Fibroblast of pulmonary artery (primary cell): ENCODE measurements around the gene ALPG.
"Not testable (repeated sequence)": the region's sequence is repeated elsewhere in the genome, so short reads cannot be mapped to it uniquely, and the experiment has no call there.

Experiments used
- DNase-seq: peaks from one replicate; pipeline ENCODE4 v3.0.0-alpha.2; 2010; ENCODE audit warnings: low read depth
- H3K4me3 ChIP-seq: replicated peaks from 2 replicates; pipeline ENCODE4 v1.5.1; 2011; ENCODE audit warnings: low read depth, mild to moderate bottlenecking, control low read depth, low read length, moderate library complexity
- TF ChIP-seq, protein P1 (sequence below): IDR thresholded peaks from 2 replicates; pipeline ENCODE4 v1.5.1; 2011; ENCODE audit warnings: mild to moderate bottlenecking, control low read depth, low read length, inconsistent platforms; ENCODE audit errors: missing control alignments

Gene ALPG

DNA sequence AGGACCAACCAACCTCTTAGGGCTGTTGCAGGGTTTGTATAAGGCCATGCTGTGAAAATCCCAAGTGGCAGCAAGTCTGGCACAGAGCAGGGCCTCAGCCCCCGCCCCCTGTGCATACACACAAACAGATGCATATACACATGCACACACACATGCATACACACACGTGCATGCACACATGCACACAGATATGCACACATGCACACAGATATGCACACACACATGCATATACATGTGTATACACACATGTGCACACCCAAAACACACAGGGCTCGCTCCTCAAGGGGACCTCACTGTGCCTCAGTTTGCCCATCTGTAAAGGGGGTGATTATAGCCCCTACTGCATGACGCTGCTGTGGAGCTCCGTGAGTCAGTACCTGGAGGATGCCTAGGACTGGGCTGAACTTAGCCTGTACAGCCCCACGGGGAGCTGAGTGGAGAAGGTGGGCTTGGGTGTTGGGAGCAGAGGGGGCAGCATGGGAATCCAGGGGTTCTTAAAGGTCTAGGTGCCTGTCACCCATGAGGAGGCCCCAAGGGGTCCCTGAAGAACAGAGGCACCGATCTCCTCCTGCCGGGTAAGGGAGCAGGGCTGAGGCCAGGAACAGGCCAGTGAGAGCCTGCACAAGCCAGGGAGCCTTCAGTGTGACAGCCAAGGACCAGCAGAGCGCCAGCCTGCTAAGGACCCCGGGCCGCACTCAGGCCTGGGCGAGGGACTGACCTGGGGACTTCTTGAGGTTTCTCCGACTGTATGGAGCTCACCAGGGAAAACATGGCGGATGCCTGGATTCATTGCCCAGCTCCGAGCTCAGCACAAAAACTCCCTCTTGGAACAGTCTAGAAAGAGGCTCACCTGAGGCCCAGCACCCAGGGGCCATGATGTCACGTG, 25.3 kb downstream of the ALPG start:
- no peak for DNase-seq
- TF ChIP-seq, protein P1, sequence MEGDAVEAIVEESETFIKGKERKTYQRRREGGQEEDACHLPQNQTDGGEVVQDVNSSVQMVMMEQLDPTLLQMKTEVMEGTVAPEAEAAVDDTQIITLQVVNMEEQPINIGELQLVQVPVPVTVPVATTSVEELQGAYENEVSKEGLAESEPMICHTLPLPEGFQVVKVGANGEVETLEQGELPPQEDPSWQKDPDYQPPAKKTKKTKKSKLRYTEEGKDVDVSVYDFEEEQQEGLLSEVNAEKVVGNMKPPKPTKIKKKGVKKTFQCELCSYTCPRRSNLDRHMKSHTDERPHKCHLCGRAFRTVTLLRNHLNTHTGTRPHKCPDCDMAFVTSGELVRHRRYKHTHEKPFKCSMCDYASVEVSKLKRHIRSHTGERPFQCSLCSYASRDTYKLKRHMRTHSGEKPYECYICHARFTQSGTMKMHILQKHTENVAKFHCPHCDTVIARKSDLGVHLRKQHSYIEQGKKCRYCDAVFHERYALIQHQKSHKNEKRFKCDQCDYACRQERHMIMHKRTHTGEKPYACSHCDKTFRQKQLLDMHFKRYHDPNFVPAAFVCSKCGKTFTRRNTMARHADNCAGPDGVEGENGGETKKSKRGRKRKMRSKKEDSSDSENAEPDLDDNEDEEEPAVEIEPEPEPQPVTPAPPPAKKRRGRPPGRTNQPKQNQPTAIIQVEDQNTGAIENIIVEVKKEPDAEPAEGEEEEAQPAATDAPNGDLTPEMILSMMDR, result no peak

DNA sequence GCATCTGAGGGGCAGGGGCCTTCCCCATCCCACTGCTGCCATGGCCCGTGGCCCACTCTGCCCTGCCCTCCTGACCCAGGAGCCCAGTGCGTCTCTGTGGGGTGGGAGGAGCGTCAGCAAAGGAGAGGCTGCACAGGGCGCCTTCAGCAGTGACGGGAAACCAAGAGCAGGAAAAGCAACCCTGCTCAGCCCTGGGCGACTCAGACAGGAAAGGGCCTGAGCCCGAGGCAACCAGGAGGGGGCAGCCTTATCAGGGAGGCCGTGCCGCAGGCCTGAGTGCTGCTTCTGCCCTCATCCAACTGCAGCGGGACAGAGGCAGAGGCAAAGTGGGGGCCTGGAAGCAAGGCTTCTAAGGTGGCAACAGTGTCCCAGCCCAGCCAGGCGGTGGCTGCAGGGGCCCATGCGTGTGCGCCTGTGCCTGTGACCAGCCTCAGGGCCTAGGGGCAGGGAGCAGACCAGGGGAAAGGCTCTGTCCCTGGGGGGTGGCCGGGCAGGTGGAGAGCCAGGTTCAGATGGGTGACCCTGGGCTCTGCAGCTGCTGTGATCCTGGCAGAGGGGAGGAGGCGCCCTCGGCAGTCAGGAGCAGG, 26.0 kb downstream of the ALPG start:
- no peak for DNase-seq
- TF ChIP-seq, protein P1, result no peak
- H3K4me3 ChIP-seq, result no peak overlapping the region

More for the DNA sequence above, 25.3 kb downstream of the ALPG start:
- no peak overlapping the region for H3K4me3 ChIP-seq

DNA sequence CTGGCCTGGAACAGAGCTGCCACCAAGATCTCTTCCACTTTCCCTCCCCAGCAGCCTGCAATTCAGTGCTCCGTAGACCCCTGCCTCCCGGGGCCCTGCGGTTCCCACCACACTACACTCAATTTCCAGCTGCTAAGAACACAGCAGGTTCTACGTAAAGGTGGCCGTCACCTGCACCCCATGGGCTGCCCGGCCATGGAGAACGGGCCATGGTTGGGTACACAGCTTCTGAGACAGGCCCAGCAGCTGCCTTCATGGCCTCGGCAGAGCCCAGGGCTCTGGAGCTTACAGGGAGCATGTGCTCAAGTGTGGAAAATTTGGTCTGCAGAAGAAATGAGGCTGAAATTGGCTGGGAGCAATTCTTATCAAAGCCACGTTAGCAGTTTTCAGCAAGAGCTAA, 27.0 kb downstream of the ALPG start:
- H3K4me3 ChIP-seq, DNase-seq: not testable (repeated sequence)

DNA sequence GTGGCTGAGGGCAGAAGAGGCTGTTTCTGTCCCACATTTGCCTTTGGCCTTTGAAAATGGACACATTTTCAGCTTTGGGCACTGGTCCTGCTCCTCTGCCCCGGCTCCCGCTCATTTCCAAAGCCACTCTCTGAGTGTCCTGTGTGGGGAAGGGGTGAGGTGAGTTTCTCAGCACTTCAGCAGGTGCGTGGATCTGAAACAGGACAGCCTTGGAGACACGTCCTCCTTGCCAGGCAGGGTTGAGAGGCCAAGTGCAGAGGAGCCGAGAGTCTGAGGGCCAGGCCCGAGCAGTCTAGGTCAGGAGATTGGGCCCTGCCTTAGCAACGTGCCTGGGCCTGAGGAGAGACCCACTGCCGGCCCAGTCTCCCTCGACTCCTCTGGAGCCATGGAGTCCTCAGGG, 27.4 kb downstream of the ALPG start:
- DNase-seq, result no peak
- TF ChIP-seq, protein P1, result no peak
- no peak overlapping the region for H3K4me3 ChIP-seq

DNA sequence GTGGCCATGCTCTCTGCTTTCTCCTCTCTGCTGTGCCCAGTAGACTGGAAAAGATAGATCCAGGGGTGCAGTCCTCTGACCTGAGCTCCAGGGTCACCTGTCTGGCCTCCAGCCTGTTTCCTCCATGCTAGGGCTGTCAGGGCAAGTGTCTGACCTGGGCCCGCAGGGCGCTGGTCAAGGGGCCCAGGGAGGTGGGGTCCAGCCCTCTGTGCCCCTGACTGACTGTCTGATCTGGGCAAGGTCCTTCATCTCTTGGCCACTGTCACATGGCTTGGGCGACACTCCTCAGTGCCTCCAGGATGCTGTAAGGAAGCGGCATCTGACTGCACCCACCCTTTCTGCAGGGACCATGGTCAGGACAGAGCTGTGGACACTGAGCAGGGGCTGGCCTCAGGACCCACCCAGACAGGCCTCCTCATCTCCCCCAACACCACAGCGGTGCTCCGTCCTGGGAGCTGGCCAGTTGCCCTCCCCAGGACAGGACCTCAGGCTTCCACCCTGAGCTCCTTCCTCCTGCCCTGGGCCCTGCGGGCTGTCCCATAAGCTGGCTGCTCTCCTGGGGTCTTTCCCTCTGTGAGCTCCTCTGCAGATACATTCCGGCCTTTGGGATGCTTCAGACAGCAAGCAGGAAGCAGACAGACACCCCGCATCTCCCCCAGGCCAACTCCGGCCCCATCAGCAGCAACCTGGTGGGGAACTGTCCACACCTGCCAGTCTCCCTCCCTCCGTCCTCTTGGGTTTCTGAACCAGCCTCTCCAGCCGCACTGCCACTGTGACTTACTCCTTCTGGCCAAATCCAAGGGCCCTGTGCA, 28.1 kb downstream of the ALPG start:
- no peak overlapping the region for H3K4me3 ChIP-seq
- DNase-seq, result no peak
- TF ChIP-seq, protein P1, result no peak

DNA sequence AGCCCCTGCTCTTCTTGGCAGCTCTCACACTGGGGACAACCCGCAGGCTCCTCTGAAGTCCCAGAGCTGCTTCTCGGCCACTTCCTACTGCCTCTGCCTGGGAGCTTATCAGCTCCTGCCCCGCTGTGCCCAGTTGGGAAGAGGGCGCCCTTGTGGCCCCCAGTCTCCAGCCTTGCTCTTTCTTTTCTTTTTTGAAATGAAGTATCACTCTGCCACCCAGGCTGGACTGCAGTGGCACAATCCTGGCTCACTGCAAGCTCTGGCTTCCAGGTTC, 28.7 kb downstream of the ALPG start:
- H3K4me3 ChIP-seq, result no peak overlapping the region
- TF ChIP-seq, protein P1, result no peak

DNA sequence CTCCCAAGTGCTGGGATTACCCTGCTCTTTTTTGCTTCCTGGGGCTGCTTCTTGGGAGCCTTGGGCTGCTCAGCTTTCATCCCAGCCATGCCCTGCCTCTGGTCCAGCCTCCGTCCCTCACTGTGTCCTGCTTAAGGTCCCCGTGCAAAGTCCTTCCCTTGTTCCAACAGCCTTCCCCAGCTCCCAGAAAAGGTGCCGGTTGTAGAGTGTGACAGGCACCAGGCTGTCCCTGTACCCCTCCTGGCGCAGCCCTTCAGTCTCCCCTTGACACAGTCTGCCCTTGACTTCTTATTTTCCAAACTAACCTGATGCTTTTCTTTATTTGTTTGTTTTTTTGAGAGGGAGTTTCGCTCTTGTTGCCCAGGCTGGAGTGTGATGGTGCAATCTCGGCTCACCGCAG, 29.2 kb downstream of the ALPG start:
- no peak overlapping the region for H3K4me3 ChIP-seq
- DNase-seq, result no peak
- TF ChIP-seq, protein P1, result no peak

More for the DNA sequence above, 28.7 kb downstream of the ALPG start:
- no peak for DNase-seq
